HK-2 (cell line): ENCODE measurements around the gene IRS2.

Experiments used
- DNase-seq: peaks from one replicate; pipeline ENCODE4 v3.0.0-alpha.2; 2018; ENCODE audit not compliant: unreplicated experiment

IRS2 gene

GRCh38 chr13:109758937-109759480 lies 27.4 kb downstream of the IRS2 start:
- no peak for DNase-seq

- no peak for DNase-seq
Measured at GRCh38 chr13:109756778-109757177, 29.6 kb downstream of the IRS2 start.

- DNase-seq, result no peak
Measured at GRCh38 chr13:109755997-109756396, 30.4 kb downstream of the IRS2 start.

- DNase-seq, result no peak
Measured at GRCh38 chr13:109755551-109755950, 30.8 kb downstream of the IRS2 start.

- no peak for DNase-seq
Measured at GRCh38 chr13:109751477-109751876, 34.9 kb downstream of the IRS2 start.

- DNase-seq, result no peak
Measured at GRCh38 chr13:109750221-109750775, 36.1 kb downstream of the IRS2 start.

- DNase-seq, result no peak
Measured at GRCh38 chr13:109749365-109749764, 37.0 kb downstream of the IRS2 start.

GRCh38 chr13:109748677-109749076 lies 37.7 kb downstream of the IRS2 start:
- no peak for DNase-seq

GRCh38 chr13:109747524-109747923 lies 38.9 kb downstream of the IRS2 start:
- no peak for DNase-seq

- DNase-seq, result no peak
Measured at GRCh38 chr13:109746364-109746763, 40.0 kb downstream of the IRS2 start.

- DNase-seq, result no peak
Measured at GRCh38 chr13:109745702-109746101, 40.7 kb downstream of the IRS2 start.

- no peak for DNase-seq
Measured at GRCh38 chr13:109745060-109745459, 41.3 kb downstream of the IRS2 start.

- DNase-seq, result no peak
Measured at GRCh38 chr13:109744512-109745051, 41.8 kb downstream of the IRS2 start.

GRCh38 chr13:109743706-109744453 lies 42.5 kb downstream of the IRS2 start:
- DNase-seq, result peak; percentile 23

GRCh38 chr13:109741966-109742365 lies 44.4 kb downstream of the IRS2 start:
- no peak for DNase-seq

- DNase-seq, result no peak
Measured at GRCh38 chr13:109740721-109741120, 45.7 kb downstream of the IRS2 start.

GRCh38 chr13:109740121-109740520 lies 46.3 kb downstream of the IRS2 start:
- no peak for DNase-seq

GRCh38 chr13:109738298-109738746 lies 48.1 kb downstream of the IRS2 start:
- no peak for DNase-seq

- DNase-seq, result no peak
Measured at GRCh38 chr13:109737606-109738005, 48.8 kb downstream of the IRS2 start.

GRCh38 chr13:109737046-109737573 lies 49.3 kb downstream of the IRS2 start:
- no peak for DNase-seq

- no peak for DNase-seq
Measured at GRCh38 chr13:109735436-109735966, 50.9 kb downstream of the IRS2 start.

- no peak for DNase-seq
Measured at GRCh38 chr13:109734002-109734785, 52.2 kb downstream of the IRS2 start.
